Duodenal mucosa (tissue), 2 donors: ENCODE data around the gene TMEM116.

ENCODE experiments used
- H3K27ac ChIP-seq: one replicate; pipeline ENCODE4 v1.7.0; 2013; ENCODE audit warnings: low read depth, low read length
- H3K27me3 ChIP-seq, 2 donors: one replicate each; pipeline ENCODE4 v1.7.0; 2013; ENCODE audit warnings: low read length in 2 of 2, control low read depth in 1 of 2; ENCODE audit not compliant: insufficient read depth in 2 of 2, control insufficient read depth in 1 of 2
- H3K36me3 ChIP-seq, 2 donors: one replicate each; pipeline ENCODE4 v1.7.0; 2013; ENCODE audit warnings: low read length in 2 of 2, control low read depth in 1 of 2; ENCODE audit not compliant: insufficient read depth in 2 of 2, control insufficient read depth in 1 of 2
- H3K4me1 ChIP-seq, 2 donors: one replicate each; pipeline ENCODE4 v1.7.0; 2013; ENCODE audit warnings: low read length in 2 of 2, control low read depth in 1 of 2; ENCODE audit not compliant: insufficient read depth in 2 of 2, control insufficient read depth in 1 of 2
- H3K4me3 ChIP-seq, 2 donors: one replicate each; pipeline ENCODE4 v1.7.0; 2013; ENCODE audit warnings: low read length in 2 of 2, low read depth in 1 of 2
- H3K9ac ChIP-seq, 2 donors: one replicate each; pipeline ENCODE4 v1.7.0; 2013; ENCODE audit warnings: low read length in 2 of 2, low read depth in 1 of 2
- H3K9me3 ChIP-seq, 2 donors: one replicate each; pipeline ENCODE4 v1.7.0; 2013; ENCODE audit warnings: low read length in 2 of 2, control low read depth in 1 of 2; ENCODE audit not compliant: control insufficient read depth in 1 of 2

TMEM116 gene

DNA sequence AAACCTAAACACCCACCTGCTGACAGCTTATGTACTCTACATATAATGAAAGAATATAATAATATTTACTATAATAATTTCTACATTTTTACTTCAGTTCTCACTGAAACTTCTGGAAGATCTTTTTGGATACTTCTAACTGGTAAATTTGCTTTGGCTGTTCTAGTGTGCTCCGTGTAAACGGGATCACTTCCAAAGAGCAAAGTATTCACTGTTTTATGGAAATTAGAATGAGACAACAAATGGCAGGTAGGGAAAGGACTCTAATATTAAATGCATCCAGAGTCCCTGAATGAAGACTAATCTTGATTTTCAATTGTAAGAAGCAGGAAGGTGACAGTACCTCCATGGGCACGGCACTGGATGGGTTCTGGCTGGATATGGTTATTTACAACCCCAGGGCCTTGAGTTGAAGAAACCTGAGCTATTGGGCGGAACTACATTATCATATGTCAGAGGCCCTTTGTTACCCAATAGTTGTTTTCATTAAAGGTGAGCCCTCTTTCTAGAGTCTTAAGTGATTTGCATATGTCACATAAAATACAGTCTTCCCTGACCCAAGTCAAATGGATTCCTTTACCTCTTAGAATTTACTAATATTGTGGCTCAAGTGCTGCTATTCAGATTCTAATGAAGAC lies 10.9 kb upstream of the TMEM116 start:
- Histone ChIP-seq H3K9me3 (no peaks in the 10 kb centered on the region), H3K27me3 (no peaks in the 10 kb centered on the region), H3K27ac (no peak overlapping the region), H3K4me3 (no peak overlapping the region), H3K4me1 (peaks cover 0 to 2% of the 10 kb centered on the region in 2 donors), H3K9ac (no peak overlapping the region), H3K36me3 (peaks cover 26 to 68% of the 10 kb centered on the region in 2 donors)

DNA sequence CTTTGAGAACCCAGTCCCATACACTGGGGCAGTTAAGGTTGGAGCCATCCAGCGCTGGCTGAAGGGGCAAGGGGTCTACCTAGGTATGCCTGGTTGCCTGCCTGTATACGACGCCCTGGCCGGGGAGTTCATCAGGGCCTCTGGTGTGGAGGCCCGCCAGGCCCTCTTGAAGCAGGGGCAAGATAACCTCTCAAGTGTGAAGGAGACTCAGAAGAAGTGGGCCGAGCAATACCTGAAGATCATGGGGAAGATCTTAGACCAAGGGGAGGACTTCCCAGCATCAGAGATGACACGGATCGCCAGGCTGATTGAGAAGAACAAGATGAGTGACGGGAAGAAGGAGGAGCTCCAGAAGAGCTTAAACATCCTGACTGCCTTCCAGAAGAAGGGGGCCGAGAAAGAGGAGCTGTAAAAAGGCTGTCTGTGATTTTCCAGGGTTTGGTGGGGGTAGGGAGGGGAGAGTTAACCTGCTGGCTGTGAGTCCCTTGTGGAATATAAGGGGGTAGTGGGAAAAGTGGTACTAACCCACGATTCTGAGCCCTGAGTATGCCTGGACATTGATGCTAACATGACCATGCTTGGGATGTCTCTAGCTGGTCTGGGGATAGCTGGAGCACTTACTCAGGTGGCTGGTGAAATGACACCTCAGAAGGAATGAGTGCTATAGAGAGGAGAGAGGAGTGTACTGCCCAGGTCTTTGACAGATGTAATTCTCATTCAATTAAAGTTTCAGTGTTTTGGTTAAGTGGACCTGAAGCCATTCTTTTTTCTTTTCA lies 9.5 kb upstream of the TMEM116 start:
- H3K36me3 ChIP-seq, result peaks cover 25 to 60% of the 10 kb centered on the region in 2 donors
- H3K9me3 ChIP-seq, result no peaks in the 10 kb centered on the region
- H3K27me3 ChIP-seq, result no peaks in the 10 kb centered on the region
- no peak overlapping the region for H3K27ac ChIP-seq
- no peak overlapping the region for H3K9ac ChIP-seq
- no peak overlapping the region for H3K4me3 ChIP-seq
- peaks cover 0 to 4% of the 10 kb centered on the region in 2 donors for H3K4me1 ChIP-seq

DNA sequence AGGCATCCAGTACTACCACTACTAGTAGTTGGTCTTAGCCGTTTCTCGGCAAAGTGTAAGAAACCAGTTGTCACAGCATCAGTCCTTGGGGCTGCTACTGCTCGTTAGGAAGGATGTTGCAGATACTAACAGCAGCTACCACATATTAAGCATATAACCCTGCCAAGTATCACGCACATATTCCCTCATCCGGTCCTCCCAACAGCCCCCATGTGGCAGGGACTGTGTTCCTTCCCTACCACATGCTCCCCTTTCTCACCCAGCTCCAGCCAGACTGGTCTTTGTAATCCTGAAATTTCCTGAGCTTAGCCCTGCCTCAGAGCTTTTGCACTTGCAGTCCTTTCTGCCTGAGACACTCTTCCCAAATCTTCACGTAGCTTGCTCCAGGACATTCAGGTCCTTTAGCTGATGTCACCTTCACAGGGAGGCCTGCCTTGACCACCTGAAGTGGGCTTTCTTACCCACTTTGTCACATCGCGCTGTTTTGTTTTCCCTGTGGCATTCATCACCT lies 8.0 kb upstream of the TMEM116 start:
- no peak overlapping the region for H3K4me3 ChIP-seq
- H3K36me3 ChIP-seq, result peaks cover 28 to 67% of the 10 kb centered on the region in 2 donors
- no peaks in the 10 kb centered on the region for H3K27me3 ChIP-seq
- no peaks in the 10 kb centered on the region for H3K9me3 ChIP-seq
- peaks cover 0 to 4% of the 10 kb centered on the region in 2 donors for H3K4me1 ChIP-seq
- no peak overlapping the region for H3K9ac ChIP-seq
- H3K27ac ChIP-seq, result no peak overlapping the region

DNA sequence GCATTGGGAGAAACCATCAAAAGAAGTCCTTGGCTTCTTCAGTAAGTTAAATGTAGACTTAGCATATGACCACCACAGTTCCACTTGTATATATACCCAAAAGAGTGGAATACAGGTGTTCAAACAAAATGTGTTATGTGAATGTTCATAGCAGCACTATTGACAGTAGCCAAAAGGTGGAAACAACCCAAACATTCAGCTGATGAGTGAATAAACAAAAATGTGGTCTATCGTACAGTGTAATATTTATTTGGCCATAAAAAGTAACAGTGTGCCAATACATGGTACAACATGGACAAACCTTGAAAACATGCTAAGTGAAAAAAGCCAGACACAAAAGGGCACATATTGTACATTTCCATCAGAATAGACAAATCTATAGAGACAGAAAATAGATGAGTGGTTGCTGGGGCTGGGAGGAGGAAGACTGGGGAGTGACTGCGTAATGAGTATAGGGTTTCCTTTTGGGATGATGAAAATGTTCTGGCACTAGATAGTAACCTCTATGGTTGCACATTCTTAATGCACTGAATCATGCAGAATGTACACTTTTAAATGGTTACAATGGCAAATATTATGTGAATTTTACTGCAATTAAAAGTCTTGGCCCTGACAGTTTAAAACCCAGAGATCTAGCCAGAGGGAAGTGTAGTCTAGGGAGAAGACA lies 5.7 kb upstream of the TMEM116 start:
- H3K4me3 ChIP-seq, result no peak overlapping the region
- H3K9ac ChIP-seq, result no peak overlapping the region
- peaks cover 33 to 59% of the 10 kb centered on the region in 2 donors for H3K36me3 ChIP-seq
- H3K4me1 ChIP-seq, result peaks cover 10 to 12% of the 10 kb centered on the region in 2 donors
- no peak overlapping the region for H3K27ac ChIP-seq
- no peaks in the 10 kb centered on the region for H3K27me3 ChIP-seq
- H3K9me3 ChIP-seq, result no peaks in the 10 kb centered on the region

DNA sequence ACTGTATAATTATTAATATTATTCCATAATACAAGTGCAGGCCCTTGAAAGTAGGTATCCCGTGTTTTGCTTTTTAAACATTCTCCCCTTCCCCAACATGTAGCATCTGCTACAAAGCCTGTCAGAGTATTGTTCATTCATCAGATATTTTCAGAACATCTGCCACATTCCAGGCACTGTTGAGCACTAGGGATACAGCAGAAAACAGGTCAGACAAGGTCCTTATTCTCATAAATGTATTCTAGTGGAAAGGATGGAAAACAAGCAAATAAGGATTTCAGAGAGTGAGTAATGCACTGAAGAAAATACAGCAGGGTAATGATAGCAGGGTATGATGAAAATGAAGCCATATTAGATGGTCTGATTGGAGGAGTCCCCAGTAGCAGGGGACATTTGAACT lies 4.1 kb upstream of the TMEM116 start:
- peaks cover 25 to 43% of the 10 kb centered on the region in 2 donors for H3K36me3 ChIP-seq
- H3K4me1 ChIP-seq, result peaks cover 11 to 20% of the 10 kb centered on the region in 2 donors

DNA sequence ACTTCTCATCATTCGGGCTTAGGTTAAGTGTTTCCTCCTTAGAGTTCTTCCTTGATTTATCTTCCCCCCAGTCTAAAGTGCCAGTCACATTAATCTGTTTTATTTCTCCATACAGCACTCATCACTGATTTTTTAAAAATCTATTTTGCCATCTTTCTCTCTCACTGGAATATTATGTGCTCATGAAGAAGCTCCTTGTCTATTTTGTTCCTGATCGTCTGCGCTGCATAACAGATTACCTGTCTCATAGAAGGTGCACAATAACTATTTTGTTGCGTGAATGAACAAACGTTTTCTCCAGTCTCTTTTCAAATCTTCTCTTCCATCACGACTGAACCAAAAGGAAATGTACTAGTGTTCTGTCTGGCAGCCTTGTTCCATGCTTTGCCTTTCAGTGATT lies 3.0 kb upstream of the TMEM116 start:
- H3K4me1 ChIP-seq, result peaks cover 19 to 30% of the 10 kb centered on the region in 2 donors
- no peak overlapping the region for H3K4me3 ChIP-seq
- H3K27ac ChIP-seq, result no peak overlapping the region
- H3K9ac ChIP-seq, result no peak overlapping the region
- peaks cover 19 to 34% of the 10 kb centered on the region in 2 donors for H3K36me3 ChIP-seq
- no peaks in the 10 kb centered on the region for H3K9me3 ChIP-seq
- H3K27me3 ChIP-seq, result no peaks in the 10 kb centered on the region

More for the DNA sequence above, 4.1 kb upstream of the TMEM116 start:
- H3K27me3 ChIP-seq, result no peaks in the 10 kb centered on the region
- H3K9ac ChIP-seq, result no peak overlapping the region
- no peak overlapping the region for H3K27ac ChIP-seq
- H3K9me3 ChIP-seq, result no peaks in the 10 kb centered on the region
- H3K4me3 ChIP-seq, result no peak overlapping the region

DNA sequence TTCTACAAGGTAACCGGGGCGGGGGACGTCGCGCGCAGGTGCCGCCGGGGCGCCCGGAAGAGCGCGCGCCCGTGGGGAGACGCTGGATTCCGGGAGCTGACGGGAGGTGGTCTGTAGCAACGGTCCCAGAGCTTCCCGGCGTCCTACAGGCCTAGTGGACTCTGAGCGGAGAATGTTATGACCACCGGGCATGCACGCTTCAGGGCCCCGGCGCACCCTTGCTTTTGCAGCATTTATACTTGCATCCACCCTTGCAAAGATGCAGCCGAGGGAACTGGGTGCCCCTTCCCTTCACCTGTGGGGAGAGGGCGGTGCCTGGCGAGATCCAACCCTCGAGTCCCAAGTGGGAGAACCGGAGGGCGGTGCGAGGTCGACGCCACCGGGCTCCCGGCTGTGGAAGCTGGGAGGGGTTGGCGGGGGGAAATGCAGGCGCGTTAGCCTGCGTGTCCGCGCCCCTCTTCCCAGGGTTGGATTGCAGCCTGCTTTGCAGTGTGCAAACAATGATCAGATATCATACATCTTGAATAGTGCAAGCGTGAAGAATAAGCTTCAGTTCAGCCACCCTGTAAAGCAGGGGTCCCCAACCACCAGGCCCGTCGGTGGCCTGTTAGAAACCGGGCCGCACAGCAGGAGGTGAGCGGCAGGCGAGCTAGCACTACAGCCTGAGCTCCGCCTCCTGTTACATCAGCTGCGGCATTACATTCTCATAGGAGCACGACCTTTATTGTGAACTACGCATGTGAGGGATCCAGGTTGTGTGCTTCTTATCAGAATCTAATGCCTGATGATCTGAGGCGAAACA lies 837 bp upstream of the TMEM116 start:
- peak overlapping the region; percentile 92 to 93 for H3K4me3 ChIP-seq

DNA sequence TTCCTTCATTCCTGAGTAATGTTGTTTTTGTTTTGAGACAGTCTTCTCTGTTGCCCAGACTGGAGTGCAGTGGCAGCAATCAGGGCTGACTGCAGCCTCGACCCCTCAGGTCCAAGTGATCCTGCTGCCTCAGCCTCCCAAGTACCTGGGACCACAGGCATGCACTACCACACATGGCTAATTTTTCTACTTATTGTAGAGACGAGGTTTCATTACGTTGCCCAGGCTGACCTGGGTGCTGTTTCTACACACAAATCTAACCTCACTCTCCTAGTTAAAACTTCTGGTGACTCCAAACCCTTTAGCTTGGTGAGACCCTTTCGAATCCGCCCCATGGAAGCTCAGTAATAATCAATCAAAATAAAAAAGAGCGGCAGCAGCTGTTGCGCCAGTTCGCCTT lies 1.3 kb downstream of the TMEM116 start:
- peak overlapping the region; percentile 80 to 91 for H3K4me3 ChIP-seq
- peaks cover 4 to 9% of the 10 kb centered on the region in 2 donors for H3K36me3 ChIP-seq
- H3K27ac ChIP-seq, result no peak overlapping the region
- peaks cover 19 to 29% of the 10 kb centered on the region in 2 donors for H3K4me1 ChIP-seq
- H3K27me3 ChIP-seq, result no peaks in the 10 kb centered on the region
- peak overlapping the region; percentile 90 to 99 for H3K9ac ChIP-seq
- no peaks in the 10 kb centered on the region for H3K9me3 ChIP-seq

More for the DNA sequence above, 837 bp upstream of the TMEM116 start:
- peaks cover 19 to 30% of the 10 kb centered on the region in 2 donors for H3K4me1 ChIP-seq
- peak overlapping the region; percentile 82 for H3K27ac ChIP-seq
- H3K9ac ChIP-seq, result peak overlapping the region; percentile 69 to 82
- no peaks in the 10 kb centered on the region for H3K9me3 ChIP-seq
- H3K36me3 ChIP-seq, result peaks cover 9 to 12% of the 10 kb centered on the region in 2 donors
- H3K27me3 ChIP-seq, result no peaks in the 10 kb centered on the region

DNA sequence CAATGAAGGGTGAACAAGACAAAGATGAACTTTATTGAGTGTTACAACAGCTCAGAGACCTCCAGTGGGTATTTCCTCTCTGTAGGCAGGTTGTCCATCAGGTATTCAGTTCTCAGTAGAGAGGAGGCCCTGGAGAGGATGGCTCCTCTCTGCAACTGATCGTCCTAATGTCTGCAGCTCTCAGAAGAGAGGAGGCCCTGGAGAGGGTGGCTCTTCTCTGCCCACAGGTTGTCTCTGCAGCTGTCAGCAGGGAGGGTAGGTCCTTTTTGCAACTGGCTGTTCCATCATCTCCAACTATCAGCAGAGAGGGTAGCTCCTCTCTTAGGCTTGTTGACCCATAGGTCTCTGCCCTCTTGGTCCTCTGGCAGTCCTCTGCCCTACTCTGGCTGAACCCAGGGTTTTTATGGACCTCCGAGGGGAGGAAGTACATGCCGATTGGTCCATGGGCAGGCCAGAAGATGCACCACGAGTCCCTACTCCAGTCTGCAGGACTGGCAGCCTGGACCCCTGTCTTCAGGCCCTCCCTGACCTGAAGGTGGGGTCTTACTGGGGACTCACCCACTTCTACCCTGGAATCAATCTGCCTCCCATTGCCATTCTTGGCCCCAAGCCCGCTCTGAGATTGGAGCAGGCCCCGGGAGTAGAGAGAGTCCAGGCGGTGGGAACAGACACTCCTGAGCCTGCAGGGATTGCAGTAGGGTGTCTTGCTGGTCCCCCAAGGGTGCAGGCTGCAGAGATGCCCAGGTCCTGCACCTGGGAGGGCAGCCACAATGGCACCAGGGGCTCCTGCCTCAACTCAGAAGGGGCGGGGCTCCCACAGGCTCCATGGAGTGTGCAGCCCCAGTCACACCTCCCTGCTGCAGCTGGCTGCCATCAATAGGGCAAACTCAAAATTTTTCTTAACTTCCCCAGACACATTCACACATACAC lies 2.3 kb downstream of the TMEM116 start:
- no peak overlapping the region for H3K4me3 ChIP-seq
- H3K4me1 ChIP-seq, result peaks cover 23 to 29% of the 10 kb centered on the region in 2 donors
- no peaks in the 10 kb centered on the region for H3K9me3 ChIP-seq
- H3K36me3 ChIP-seq, result peaks cover 3 to 4% of the 10 kb centered on the region in 2 donors
- H3K27ac ChIP-seq, result no peak overlapping the region
- H3K9ac ChIP-seq, result no peak overlapping the region
- no peaks in the 10 kb centered on the region for H3K27me3 ChIP-seq
